ENCODE data around the gene PKDCC. TPM values are rescaled to one million over a fixed set of nuclear protein-coding genes. Genes with fewer than 3 reads are reported as not detected.
A peak's percentile ranks its signal among the peaks of the same experiment; 100 is the strongest.
"Not testable (repeated sequence)": the region's sequence is repeated elsewhere in the genome, so short reads cannot be mapped to it uniquely, and the experiment has no call there.

Gene PKDCC
- total RNA-seq, 4 donors from 2014 or later: 34.1 to 244 (median 109) TPM

- Histone ChIP-seq H3K27ac (peak overlapping the region; percentile 77 to 78), H3K9me3 (no peaks in the 10 kb centered on the region), H3K36me3 (no peaks in the 10 kb centered on the region), H3K4me1 (peaks cover 0 to 28% of the 10 kb centered on the region in 2 donors), H3K4me3 (no peak overlapping the region), H3K27me3 (no peaks in the 10 kb centered on the region)
- intact Hi-C loops (cut with DNase I; ENCODE audit: low total_unique reads): no loop called here
- peak; percentile 77 to 82 for DNase-seq
- no peak for TF ChIP-seq POLR2A (IDR thresholded peaks at IDR 0.05)
- TF ChIP-seq CTCF (IDR thresholded peaks at IDR 0.05): no peak
Observed at GRCh38 chr2:42060718-42061619, 13.1 kb downstream of the PKDCC start.

- peak overlapping the region; percentile 77 to 78 for H3K27ac ChIP-seq
- H3K4me3 ChIP-seq: no peak overlapping the region
- no peaks in the 10 kb centered on the region for H3K27me3 ChIP-seq
- H3K9me3 ChIP-seq: no peaks in the 10 kb centered on the region
- no peak for TF ChIP-seq CTCF (IDR thresholded peaks at IDR 0.05)
- no peak for TF ChIP-seq POLR2A (IDR thresholded peaks at IDR 0.05)
- H3K4me1 ChIP-seq: peaks cover 0 to 22% of the 10 kb centered on the region in 2 donors
- intact Hi-C loops (cut with DNase I; ENCODE audit: low total_unique reads): no loop called here
- H3K36me3 ChIP-seq: no peaks in the 10 kb centered on the region
- DNase-seq: no peak
Observed at GRCh38 chr2:42061839-42062238, 14.0 kb downstream of the PKDCC start.

- Histone ChIP-seq H3K27me3 (no peaks in the 10 kb centered on the region), H3K36me3 (no peaks in the 10 kb centered on the region), H3K27ac (peak overlapping the region; percentile 35 to 44), H3K4me3 (no peak overlapping the region), H3K4me1 (peaks cover 0 to 18% of the 10 kb centered on the region in 2 donors), H3K9me3 (no peaks in the 10 kb centered on the region)
- no peak for DNase-seq
- TF ChIP-seq CTCF (IDR thresholded peaks at IDR 0.05) (no peak), POLR2A (IDR thresholded peaks at IDR 0.05) (no peak)
- intact Hi-C loops (cut with DNase I; ENCODE audit: low total_unique reads): no loop called here
Observed at GRCh38 chr2:42063431-42064171, 15.8 kb downstream of the PKDCC start.

- H3K27ac ChIP-seq: peak overlapping the region; percentile 35 to 44
- no peaks in the 10 kb centered on the region for H3K27me3 ChIP-seq
- no peaks in the 10 kb centered on the region for H3K36me3 ChIP-seq
- TF ChIP-seq POLR2A (IDR thresholded peaks at IDR 0.05): no peak
- TF ChIP-seq CTCF (IDR thresholded peaks at IDR 0.05): no peak
- intact Hi-C loops (cut with DNase I; ENCODE audit: low total_unique reads): no loop called here
- no peak for DNase-seq
- peaks cover 0 to 16% of the 10 kb centered on the region in 2 donors for H3K4me1 ChIP-seq
- no peak overlapping the region for H3K4me3 ChIP-seq
- H3K9me3 ChIP-seq: no peaks in the 10 kb centered on the region
Observed at GRCh38 chr2:42064417-42064942, 16.7 kb downstream of the PKDCC start.

- H3K36me3 ChIP-seq; H3K4me3 ChIP-seq; H3K9me3 ChIP-seq; H3K4me1 ChIP-seq; H3K27ac ChIP-seq; intact Hi-C loops (cut with DNase I; ENCODE audit: low total_unique reads); H3K27me3 ChIP-seq; DNase-seq: not testable (repeated sequence)
Observed at GRCh38 chr2:42065753-42066152, 17.9 kb downstream of the PKDCC start.

- H3K4me3 ChIP-seq; H3K36me3 ChIP-seq; H3K9me3 ChIP-seq; H3K4me1 ChIP-seq; intact Hi-C loops (cut with DNase I; ENCODE audit: low total_unique reads); H3K27me3 ChIP-seq; H3K27ac ChIP-seq; DNase-seq: not testable (repeated sequence)
Observed at GRCh38 chr2:42067001-42067400, 19.2 kb downstream of the PKDCC start.
